Measurements from ENCODE around the gene AMD1. TPM values are rescaled to one million over a fixed set of nuclear protein-coding genes. Genes with fewer than 3 reads are reported as not detected.
A peak's percentile ranks its signal among the peaks of the same experiment; 100 is the strongest.

AMD1 gene
- total and polyA plus RNA-seq, 2 of the 8 experiments (the other 6 are each of a cell fraction or from before 2014, with no cell fraction given): 60.9 to 177 TPM

DNA sequence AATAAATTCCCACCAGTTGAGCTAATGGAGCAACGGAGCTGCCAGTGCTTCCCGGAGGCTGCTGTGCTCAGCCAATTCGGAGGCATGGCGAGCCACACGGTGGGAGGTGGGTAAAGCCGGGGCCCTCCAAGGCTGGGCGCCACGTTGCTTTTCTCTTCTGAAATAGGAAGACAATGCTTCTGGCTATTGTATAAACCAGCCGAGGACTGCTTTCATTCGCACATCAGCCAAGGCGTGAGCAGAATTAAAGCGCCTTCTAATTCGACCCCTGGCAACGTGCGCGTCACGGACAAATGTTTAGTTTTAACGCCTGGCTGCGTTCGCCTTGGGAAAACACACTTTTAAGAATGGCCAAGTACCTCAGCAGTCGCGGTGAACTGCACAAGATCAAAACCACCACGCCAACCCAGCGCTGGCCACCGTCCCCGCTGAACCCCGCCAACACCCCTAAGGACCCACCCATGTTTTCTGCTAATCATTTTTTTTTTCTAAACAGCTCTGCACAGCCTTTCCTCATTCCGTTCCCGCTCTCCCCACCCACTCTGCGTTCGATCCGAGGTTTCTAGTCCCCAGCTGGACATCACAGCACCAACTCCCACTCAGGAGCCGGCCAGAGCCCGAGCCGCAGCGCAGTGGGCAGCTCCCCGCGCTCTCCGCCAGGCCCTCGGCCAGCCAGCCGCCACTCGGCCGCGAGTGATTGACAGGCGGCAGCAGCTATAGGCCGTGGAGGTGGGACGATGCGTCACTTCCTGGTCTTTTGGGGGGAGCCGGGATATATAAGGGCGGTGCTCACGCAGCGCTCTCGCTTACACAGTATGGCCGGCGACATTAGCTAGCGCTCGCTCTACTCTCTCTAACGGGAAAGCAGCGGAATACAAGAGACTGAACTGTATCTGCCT lies at the start of gene AMD1 (continued):
- TF ChIP-seq EP300 (IDR thresholded peaks at IDR 0.05; ENCODE audit: borderline replicate concordance in 1 of 2, low read depth in 2 of 2, low read length in 2 of 2): no peak
- TF ChIP-seq EZH2 (IDR thresholded peaks at IDR 0.05; ENCODE audit: low read depth, low read length, severe bottlenecking): no peak
- TF ChIP-seq KDM1A (IDR thresholded peaks at IDR 0.05; ENCODE audit: borderline replicate concordance, low read length): no peak
- peak; percentile 57 for TF ChIP-seq KDM4A (IDR thresholded peaks at IDR 0.05; ENCODE audit: low read depth, low read length, severe bottlenecking)
- no peak for TF ChIP-seq CEBPB (IDR thresholded peaks at IDR 0.05; ENCODE audit: low read depth, low read length)
- TF ChIP-seq, protein P1, sequence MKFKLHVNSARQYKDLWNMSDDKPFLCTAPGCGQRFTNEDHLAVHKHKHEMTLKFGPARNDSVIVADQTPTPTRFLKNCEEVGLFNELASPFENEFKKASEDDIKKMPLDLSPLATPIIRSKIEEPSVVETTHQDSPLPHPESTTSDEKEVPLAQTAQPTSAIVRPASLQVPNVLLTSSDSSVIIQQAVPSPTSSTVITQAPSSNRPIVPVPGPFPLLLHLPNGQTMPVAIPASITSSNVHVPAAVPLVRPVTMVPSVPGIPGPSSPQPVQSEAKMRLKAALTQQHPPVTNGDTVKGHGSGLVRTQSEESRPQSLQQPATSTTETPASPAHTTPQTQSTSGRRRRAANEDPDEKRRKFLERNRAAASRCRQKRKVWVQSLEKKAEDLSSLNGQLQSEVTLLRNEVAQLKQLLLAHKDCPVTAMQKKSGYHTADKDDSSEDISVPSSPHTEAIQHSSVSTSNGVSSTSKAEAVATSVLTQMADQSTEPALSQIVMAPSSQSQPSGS (IDR thresholded peaks at IDR 0.05; ENCODE audit: low read length): no peak
- TF ChIP-seq CREB1 (IDR thresholded peaks at IDR 0.05): peak; percentile 95
- TF ChIP-seq HDAC2 (IDR thresholded peaks at IDR 0.05; ENCODE audit: borderline replicate concordance in 1 of 2, low read depth in 2 of 2, low read length in 2 of 2): peak; percentile 59 to 95; a peak in 2 of 4 replicates
- TF ChIP-seq SP1 (IDR thresholded peaks at IDR 0.05; ENCODE audit: low read depth, low read length): peak; percentile 96
- TF ChIP-seq SRF (IDR thresholded peaks at IDR 0.05; ENCODE audit: low read depth, low read length): no peak
- TF ChIP-seq CBX5 (IDR thresholded peaks at IDR 0.05; ENCODE audit: low read depth, low read length): no peak
- TF ChIP-seq TBP (IDR thresholded peaks at IDR 0.05; ENCODE audit: low read depth, low read length): peak; percentile 99
- TF ChIP-seq JUN (IDR thresholded peaks at IDR 0.05; ENCODE audit: low read depth, low read length): no peak
- no peak for TF ChIP-seq NRF1 (IDR thresholded peaks at IDR 0.05; ENCODE audit: low read depth, low read length)
- TF ChIP-seq SIN3A (conservative IDR thresholded peaks at IDR 0.05 in 1 of 2, IDR thresholded peaks at IDR 0.05 in 1 of 2; ENCODE audit: low read depth in 1 of 2, low read length in 2 of 2): peak in 1 of 2 experiments; percentile 7; a peak in 2 of 4 replicates
- peak; percentile 56 for TF ChIP-seq SP2 (IDR thresholded peaks at IDR 0.05; ENCODE audit: low read length)
- TF ChIP-seq POLR2A (IDR thresholded peaks at IDR 0.05; ENCODE audit: control extremely low read depth in 1 of 2, low read depth in 2 of 2, low read length in 2 of 2): peak; percentile 99 to 100
- TF ChIP-seq TAF1 (IDR thresholded peaks at IDR 0.05; ENCODE audit: low read depth, low read length): peak; percentile 100
- TF ChIP-seq SUZ12 (IDR thresholded peaks at IDR 0.05; ENCODE audit: low read length): no peak
- TF ChIP-seq MAFK (IDR thresholded peaks at IDR 0.05; ENCODE audit: low read depth, low read length): no peak
- peak; percentile 98 for TF ChIP-seq GTF2F1 (IDR thresholded peaks at IDR 0.05; ENCODE audit: borderline replicate concordance, low read depth, low read length)
- peak; percentile 63 for TF ChIP-seq JUND (IDR thresholded peaks at IDR 0.05; ENCODE audit: low read length)
- TF ChIP-seq ASH2L (IDR thresholded peaks at IDR 0.05; ENCODE audit: low read length): peak; percentile 78

Data from H1 (cell line).